HEK293 (cell line): ENCODE data around the gene SURF2.

Experiments used
- CTCF ChIA-PET: fragments of 350-600 bp; formaldehyde crosslinking; extraction: SDS; loops from one replicate; lab custom pipeline; 2021; ENCODE audit warnings: antibody characterized with exemption; lab: Yijun Ruan, JAX
- POLR2A ChIA-PET: fragments of 300-600 bp; formaldehyde crosslinking; extraction: SDS; loops from one replicate; lab custom pipeline; 2020; ENCODE audit warnings: antibody characterized with exemption, inconsistent platforms; lab: Yijun Ruan, JAX
- H3K27ac ChIP-seq: fragments of 200-500 bp; sonication (Bioruptor generic); 2 replicates; pipeline ENCODE4 v1.5.1; 2014; ENCODE audit warnings: low read depth, low read length, control low read depth, inconsistent platforms; ENCODE audit errors: extremely low read depth
- H3K36me3 ChIP-seq, 2 experiments: fragments of 200-500 bp in 1 of 2; sonication (Bioruptor generic) in 1 of 2; 1 replicate in 1 of 2; 2 replicates in 1 of 2; pipeline ENCODE4 v1.5.1; 2014 to 2017; ENCODE audit warnings: inconsistent platforms in 2 of 2, low read length in 2 of 2; ENCODE audit not compliant: control insufficient read depth in 2 of 2, insufficient read depth in 1 of 2
- H3K4me1 ChIP-seq: fragments of 200-500 bp; sonication (Bioruptor generic); 2 replicates; pipeline ENCODE4 v1.5.1; 2014; ENCODE audit warnings: mild to moderate bottlenecking, low read length, inconsistent platforms; ENCODE audit not compliant: control insufficient read depth, insufficient read depth
- H3K4me3 ChIP-seq: 2 replicates; pipeline ENCODE4 v1.5.1; 2011; ENCODE audit warnings: low read depth, mild to moderate bottlenecking, control low read depth, low read length, moderate library complexity
- H3K9me3 ChIP-seq: fragments of 200-500 bp; sonication (Bioruptor generic); 2 replicates; pipeline ENCODE4 v1.5.1; 2014; ENCODE audit warnings: low read depth, low read length, inconsistent platforms; ENCODE audit not compliant: control insufficient read depth, insufficient read depth
- BCL11B ChIP-seq: fragments of 450-650 bp; formaldehyde crosslinking; IDR thresholded peaks from 2 replicates; pipeline ENCODE4 v1.5.1; 2016; ENCODE audit warnings: low read depth, missing biosample characterization, missing genetic modification characterization
- EGR2 ChIP-seq: fragments of 450-650 bp; formaldehyde crosslinking; IDR thresholded peaks from 2 replicates; pipeline ENCODE4 v1.5.1; 2016; ENCODE audit warnings: low read depth, missing biosample characterization, missing genetic modification characterization
- FEZF1 ChIP-seq: fragments of 450-650 bp; formaldehyde crosslinking; IDR thresholded peaks from 2 replicates; pipeline ENCODE4 v1.5.1; 2016; ENCODE audit warnings: missing biosample characterization, missing genetic modification characterization
- KLF7 ChIP-seq: fragments of 450-650 bp; formaldehyde crosslinking; IDR thresholded peaks from 2 replicates; pipeline ENCODE4 v1.5.1; 2016; ENCODE audit warnings: missing biosample characterization, missing genetic modification characterization, borderline replicate concordance
- MYNN ChIP-seq: fragments of 450-650 bp; formaldehyde crosslinking; IDR thresholded peaks from 2 replicates; pipeline ENCODE4 v1.5.1; 2016; ENCODE audit warnings: missing biosample characterization, missing genetic modification characterization, borderline replicate concordance
- SCRT1 ChIP-seq: fragments of 450-650 bp; formaldehyde crosslinking; IDR thresholded peaks from 2 replicates; pipeline ENCODE4 v1.5.1; 2016; ENCODE audit warnings: missing biosample characterization, missing genetic modification characterization, borderline replicate concordance
- SP2 ChIP-seq: fragments of 450-650 bp; formaldehyde crosslinking; IDR thresholded peaks from 2 replicates; pipeline ENCODE4 v1.5.1; 2016; ENCODE audit warnings: missing biosample characterization, missing genetic modification characterization
- SP3 ChIP-seq: fragments of 450-650 bp; formaldehyde crosslinking; IDR thresholded peaks from 2 replicates; pipeline ENCODE4 v1.5.1; 2016; ENCODE audit warnings: missing biosample characterization, missing genetic modification characterization
- WT1 ChIP-seq: fragments of 450-650 bp; formaldehyde crosslinking; IDR thresholded peaks from 2 replicates; pipeline ENCODE4 v1.5.1; 2016; ENCODE audit warnings: missing biosample characterization, missing genetic modification characterization
- ZBTB20 ChIP-seq: fragments of 450-650 bp; formaldehyde crosslinking; IDR thresholded peaks from 2 replicates; pipeline ENCODE4 v1.5.1; 2016; ENCODE audit warnings: missing biosample characterization, missing genetic modification characterization
- ZFP69B ChIP-seq: fragments of 450-650 bp; formaldehyde crosslinking; IDR thresholded peaks from 2 replicates; pipeline ENCODE4 v1.5.1; 2016; ENCODE audit warnings: missing biosample characterization, missing genetic modification characterization
- ZNF10 ChIP-seq: fragments of 450-650 bp; formaldehyde crosslinking; IDR thresholded peaks from 2 replicates; pipeline ENCODE4 v1.5.1; 2017; ENCODE audit warnings: missing biosample characterization, missing genetic modification characterization
- ZNF133 ChIP-seq: fragments of 450-650 bp; formaldehyde crosslinking; IDR thresholded peaks from 2 replicates; pipeline ENCODE4 v1.5.1; 2016; ENCODE audit warnings: missing biosample characterization, missing genetic modification characterization
- ZNF146 ChIP-seq: fragments of 450-650 bp; formaldehyde crosslinking; IDR thresholded peaks from 2 replicates; pipeline ENCODE4 v1.5.1; 2016; ENCODE audit warnings: missing biosample characterization, missing genetic modification characterization
- ZNF184 ChIP-seq: fragments of 450-650 bp; IDR thresholded peaks from 2 replicates; pipeline ENCODE4 v1.5.1; 2018; ENCODE audit warnings: missing biosample characterization, mild to moderate bottlenecking, missing genetic modification characterization
- ZNF354C ChIP-seq: fragments of 450-650 bp; formaldehyde crosslinking; IDR thresholded peaks from 2 replicates; pipeline ENCODE4 v1.5.1; 2016; ENCODE audit warnings: missing biosample characterization, missing genetic modification characterization, low read depth, borderline replicate concordance
- ZNF366 ChIP-seq: fragments of 450-650 bp; formaldehyde crosslinking; conservative IDR thresholded peaks from 2 replicates; pipeline ENCODE4 v1.5.1; 2016; ENCODE audit warnings: missing biosample characterization, missing genetic modification characterization
- ZNF416 ChIP-seq: fragments of 450-650 bp; formaldehyde crosslinking; IDR thresholded peaks from 2 replicates; pipeline ENCODE4 v1.5.1; 2016; ENCODE audit warnings: missing biosample characterization, missing genetic modification characterization
- ZNF426 ChIP-seq: fragments of 450-650 bp; formaldehyde crosslinking; IDR thresholded peaks from 2 replicates; pipeline ENCODE4 v1.5.1; 2017; ENCODE audit warnings: missing biosample characterization, missing genetic modification characterization, mild to moderate bottlenecking, inconsistent platforms, moderate library complexity
- ZNF473 ChIP-seq: fragments of 450-650 bp; formaldehyde crosslinking; IDR thresholded peaks from 2 replicates; pipeline ENCODE4 v1.5.1; 2017; ENCODE audit warnings: missing biosample characterization, missing genetic modification characterization
- ZNF544 ChIP-seq: fragments of 450-650 bp; formaldehyde crosslinking; IDR thresholded peaks from 2 replicates; pipeline ENCODE4 v1.5.0; 2017; ENCODE audit warnings: missing biosample characterization, missing genetic modification characterization
- ZNF548 ChIP-seq: fragments of 450-650 bp; formaldehyde crosslinking; IDR thresholded peaks from 2 replicates; pipeline ENCODE4 v1.5.1; 2016; ENCODE audit warnings: missing biosample characterization, missing genetic modification characterization
- ZNF585B ChIP-seq: fragments of 450-650 bp; formaldehyde crosslinking; IDR thresholded peaks from 2 replicates; pipeline ENCODE4 v1.5.1; 2016; ENCODE audit warnings: missing biosample characterization, missing genetic modification characterization
- ZNF747 ChIP-seq: fragments of 450-650 bp; formaldehyde crosslinking; IDR thresholded peaks from 2 replicates; pipeline ENCODE4 v1.5.1; 2016; ENCODE audit warnings: missing biosample characterization, missing genetic modification characterization
- ZSCAN30 ChIP-seq: fragments of 450-650 bp; IDR thresholded peaks from 2 replicates; pipeline ENCODE4 v1.5.1; 2018; ENCODE audit warnings: missing biosample characterization, mild to moderate bottlenecking, missing genetic modification characterization, moderate library complexity
- TF ChIP-seq, protein P1 (sequence below): fragments of 450-650 bp; formaldehyde crosslinking; IDR thresholded peaks from 2 replicates; pipeline ENCODE4 v1.5.1; 2016; ENCODE audit warnings: missing biosample characterization, missing genetic modification characterization
- TF ChIP-seq, protein P2 (sequence below): fragments of 450-650 bp; formaldehyde crosslinking; IDR thresholded peaks from 2 replicates; pipeline ENCODE4 v1.5.1; 2016; ENCODE audit warnings: missing biosample characterization, missing genetic modification characterization
- TF ChIP-seq, protein P3 (sequence below): fragments of 450-650 bp; formaldehyde crosslinking; IDR thresholded peaks from 2 replicates; pipeline ENCODE4 v1.5.1; 2017; ENCODE audit warnings: missing biosample characterization, missing genetic modification characterization
- TF ChIP-seq, protein P4 (sequence below): fragments of 450-650 bp; formaldehyde crosslinking; IDR thresholded peaks from 2 replicates; pipeline ENCODE4 v1.5.1; 2016; ENCODE audit warnings: missing biosample characterization, missing genetic modification characterization

The SURF2 gene

DNA sequence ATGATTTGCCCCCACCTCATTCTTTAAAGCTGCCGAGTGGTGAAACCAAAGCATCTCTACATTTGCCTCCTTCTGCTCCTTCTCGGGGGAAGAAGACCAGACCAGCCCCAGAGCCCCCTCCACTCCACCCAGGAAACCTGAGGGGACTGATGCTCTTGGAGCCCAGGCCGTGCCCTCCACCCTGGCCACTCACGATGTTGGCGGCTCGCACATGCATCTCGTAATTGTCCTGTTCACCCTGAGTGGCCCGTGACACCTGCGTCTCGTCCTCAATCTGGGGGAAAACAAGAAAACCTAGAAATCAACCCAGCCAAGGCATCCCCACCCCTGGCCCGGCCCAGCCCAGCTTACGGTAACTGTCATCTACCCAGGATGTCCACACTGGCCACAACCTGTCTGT lies 11.4 kb upstream of the SURF2 start:
- POLR2A ChIA-PET: no interaction called here
- TF ChIP-seq EGR2 (tag by site-specific recombination): no peak
- no peak for TF ChIP-seq ZNF544 (tag by site-specific recombination)
- TF ChIP-seq ZNF426 (tag by site-specific recombination): no peak
- TF ChIP-seq ZFP69B (tag by site-specific recombination): no peak
- no peak for TF ChIP-seq SP2 (tag by site-specific recombination)
- TF ChIP-seq ZNF473 (tag by site-specific recombination): no peak
- no peak for TF ChIP-seq KLF7 (tag by site-specific recombination)
- no peak for TF ChIP-seq ZNF10 (tag by site-specific recombination)
- TF ChIP-seq ZBTB20 (tag by site-specific recombination): no peak
- no peak for TF ChIP-seq ZNF548 (tag by site-specific recombination)
- TF ChIP-seq, protein P1, sequence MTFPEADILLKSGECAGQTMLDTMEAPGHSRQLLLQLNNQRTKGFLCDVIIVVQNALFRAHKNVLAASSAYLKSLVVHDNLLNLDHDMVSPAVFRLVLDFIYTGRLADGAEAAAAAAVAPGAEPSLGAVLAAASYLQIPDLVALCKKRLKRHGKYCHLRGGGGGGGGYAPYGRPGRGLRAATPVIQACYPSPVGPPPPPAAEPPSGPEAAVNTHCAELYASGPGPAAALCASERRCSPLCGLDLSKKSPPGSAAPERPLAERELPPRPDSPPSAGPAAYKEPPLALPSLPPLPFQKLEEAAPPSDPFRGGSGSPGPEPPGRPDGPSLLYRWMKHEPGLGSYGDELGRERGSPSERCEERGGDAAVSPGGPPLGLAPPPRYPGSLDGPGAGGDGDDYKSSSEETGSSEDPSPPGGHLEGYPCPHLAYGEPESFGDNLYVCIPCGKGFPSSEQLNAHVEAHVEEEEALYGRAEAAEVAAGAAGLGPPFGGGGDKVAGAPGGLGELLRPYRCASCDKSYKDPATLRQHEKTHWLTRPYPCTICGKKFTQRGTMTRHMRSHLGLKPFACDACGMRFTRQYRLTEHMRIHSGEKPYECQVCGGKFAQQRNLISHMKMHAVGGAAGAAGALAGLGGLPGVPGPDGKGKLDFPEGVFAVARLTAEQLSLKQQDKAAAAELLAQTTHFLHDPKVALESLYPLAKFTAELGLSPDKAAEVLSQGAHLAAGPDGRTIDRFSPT (tag by site-specific recombination): no peak
- no peak for TF ChIP-seq ZNF416 (tag by site-specific recombination)
- TF ChIP-seq, protein P2, sequence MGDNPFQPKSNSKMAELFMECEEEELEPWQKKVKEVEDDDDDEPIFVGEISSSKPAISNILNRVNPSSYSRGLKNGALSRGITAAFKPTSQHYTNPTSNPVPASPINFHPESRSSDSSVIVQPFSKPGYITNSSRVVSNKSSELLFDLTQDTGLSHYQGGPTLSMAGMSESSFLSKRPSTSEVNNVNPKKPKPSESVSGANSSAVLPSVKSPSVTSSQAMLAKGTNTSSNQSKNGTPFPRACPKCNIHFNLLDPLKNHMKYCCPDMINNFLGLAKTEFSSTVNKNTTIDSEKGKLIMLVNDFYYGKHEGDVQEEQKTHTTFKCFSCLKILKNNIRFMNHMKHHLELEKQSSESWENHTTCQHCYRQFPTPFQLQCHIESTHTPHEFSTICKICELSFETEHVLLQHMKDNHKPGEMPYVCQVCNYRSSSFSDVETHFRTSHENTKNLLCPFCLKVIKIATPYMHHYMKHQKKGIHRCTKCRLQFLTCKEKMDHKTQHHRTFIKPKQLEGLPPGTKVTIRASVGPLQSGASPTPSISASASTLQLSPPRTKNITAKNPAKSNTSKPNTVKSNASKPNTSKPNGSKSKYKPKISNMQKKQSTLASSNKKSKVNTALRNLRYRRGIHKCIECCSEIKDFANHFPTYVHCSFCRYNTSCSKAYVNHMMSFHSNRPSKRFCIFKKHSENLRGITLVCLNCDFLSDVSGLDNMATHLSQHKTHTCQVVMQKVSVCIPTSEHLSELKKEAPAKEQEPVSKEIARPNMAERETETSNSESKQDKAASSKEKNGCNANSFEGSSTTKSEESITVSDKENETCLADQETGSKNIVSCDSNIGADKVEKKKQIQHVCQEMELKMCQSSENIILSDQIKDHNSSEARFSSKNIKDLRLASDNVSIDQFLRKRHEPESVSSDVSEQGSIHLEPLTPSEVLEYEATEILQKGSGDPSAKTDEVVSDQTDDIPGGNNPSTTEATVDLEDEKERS (tag by site-specific recombination): no peak
- TF ChIP-seq MYNN (tag by site-specific recombination): no peak
- TF ChIP-seq BCL11B: no peak
- TF ChIP-seq ZNF366 (tag by site-specific recombination): no peak
- no peak for TF ChIP-seq SP3 (tag by site-specific recombination)
- TF ChIP-seq, protein P3, sequence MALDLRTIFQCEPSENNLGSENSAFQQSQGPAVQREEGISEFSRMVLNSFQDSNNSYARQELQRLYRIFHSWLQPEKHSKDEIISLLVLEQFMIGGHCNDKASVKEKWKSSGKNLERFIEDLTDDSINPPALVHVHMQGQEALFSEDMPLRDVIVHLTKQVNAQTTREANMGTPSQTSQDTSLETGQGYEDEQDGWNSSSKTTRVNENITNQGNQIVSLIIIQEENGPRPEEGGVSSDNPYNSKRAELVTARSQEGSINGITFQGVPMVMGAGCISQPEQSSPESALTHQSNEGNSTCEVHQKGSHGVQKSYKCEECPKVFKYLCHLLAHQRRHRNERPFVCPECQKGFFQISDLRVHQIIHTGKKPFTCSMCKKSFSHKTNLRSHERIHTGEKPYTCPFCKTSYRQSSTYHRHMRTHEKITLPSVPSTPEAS: no peak
- TF ChIP-seq, all 188 proteins: peak for 0
- Histone ChIP-seq H3K9me3 (no peaks in the 10 kb centered on the region), H3K27ac (no peak overlapping the region), H3K36me3 (peaks cover 3 to 82% of the 10 kb centered on the region in 2 experiments; a peak in 1 of 3 replicates), H3K4me1 (no peaks in the 10 kb centered on the region), H3K4me3 (no peak overlapping the region)
- CTCF ChIA-PET: interaction anchor here (3.1 kb wide), 1 partner anchor 15 kb away, joined by 17 read pairs; no protein-coding TSS in a partner anchor

DNA sequence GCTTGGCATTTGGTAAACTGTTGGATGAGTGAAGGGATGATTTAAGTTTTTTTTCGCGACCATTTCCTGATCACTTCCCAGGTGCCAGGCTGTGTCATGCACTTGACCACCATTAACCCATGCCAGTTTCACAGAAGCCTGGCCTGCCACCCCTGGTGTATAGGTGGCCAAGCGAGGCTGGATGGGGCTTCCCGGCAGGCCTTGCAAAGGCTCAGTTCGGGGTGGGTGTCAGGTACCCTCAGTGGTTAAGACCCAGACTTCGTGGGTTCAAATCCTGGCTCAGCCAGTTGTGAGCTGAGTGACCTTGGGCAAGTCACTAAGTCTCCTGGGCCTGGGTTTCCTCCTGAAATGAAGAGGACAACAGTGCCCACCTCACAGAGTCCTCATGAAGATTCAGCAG lies 10.8 kb upstream of the SURF2 start:
- Histone ChIP-seq H3K9me3 (no peaks in the 10 kb centered on the region), H3K4me1 (no peaks in the 10 kb centered on the region)
- ChIA-PET POLR2A (interaction anchor here (1.2 to 6.0 kb wide), 3 partner anchors 12 to 114 kb away, joined by 3 to 89 read pairs (median 6); partner anchors contain the start of genes CACFD1, SURF1 and SURF2), CTCF (interaction anchor here (2.1 kb wide), 1 partner anchor 58 kb away, joined by 12 read pairs; no protein-coding TSS in a partner anchor)
- no peak for TF ChIP-seq SCRT1 (tag by site-specific recombination)
- TF ChIP-seq ZNF747 (tag by site-specific recombination): no peak
- TF ChIP-seq, protein P4, sequence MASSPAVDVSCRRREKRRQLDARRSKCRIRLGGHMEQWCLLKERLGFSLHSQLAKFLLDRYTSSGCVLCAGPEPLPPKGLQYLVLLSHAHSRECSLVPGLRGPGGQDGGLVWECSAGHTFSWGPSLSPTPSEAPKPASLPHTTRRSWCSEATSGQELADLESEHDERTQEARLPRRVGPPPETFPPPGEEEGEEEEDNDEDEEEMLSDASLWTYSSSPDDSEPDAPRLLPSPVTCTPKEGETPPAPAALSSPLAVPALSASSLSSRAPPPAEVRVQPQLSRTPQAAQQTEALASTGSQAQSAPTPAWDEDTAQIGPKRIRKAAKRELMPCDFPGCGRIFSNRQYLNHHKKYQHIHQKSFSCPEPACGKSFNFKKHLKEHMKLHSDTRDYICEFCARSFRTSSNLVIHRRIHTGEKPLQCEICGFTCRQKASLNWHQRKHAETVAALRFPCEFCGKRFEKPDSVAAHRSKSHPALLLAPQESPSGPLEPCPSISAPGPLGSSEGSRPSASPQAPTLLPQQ: no peak
- TF ChIP-seq ZNF146: no peak
- no peak for TF ChIP-seq ZFP69B (tag by site-specific recombination)
- no peak for TF ChIP-seq ZNF585B (tag by site-specific recombination)
- no peak for TF ChIP-seq ZNF133 (tag by site-specific recombination)
- no peak for TF ChIP-seq FEZF1 (tag by site-specific recombination)
- TF ChIP-seq ZNF354C (tag by site-specific recombination): no peak
- TF ChIP-seq ZSCAN30 (tag by site-specific recombination): no peak
- TF ChIP-seq ZNF184 (tag by site-specific recombination): no peak
- TF ChIP-seq WT1: no peak
- TF ChIP-seq, all 188 proteins: peak for 0
- Histone ChIP-seq H3K4me3 (no peak overlapping the region), H3K36me3 (peaks cover 4 to 82% of the 10 kb centered on the region in 2 experiments; a peak in 2 of 3 replicates), H3K27ac (no peak overlapping the region)
